Ovary (tissue), 3 donors: ENCODE data around the gene RBM7.

ENCODE experiments used
- EP300 ChIP-seq: sonication (generic); formaldehyde crosslinking; IDR thresholded peaks from one replicate; pipeline ENCODE4 v1.6.1; 2017; ENCODE audit warnings: antibody characterized with exemption
- POLR2A ChIP-seq: fragments of 450-650 bp; IDR thresholded peaks from one replicate; pipeline ENCODE4 v1.6.1; 2017; ENCODE audit warnings: antibody characterized with exemption, mild to moderate bottlenecking, moderate library complexity
- TF ChIP-seq, protein P1 (sequence below), 3 donors: fragments of 450-650 bp in 2 of 3; fragments of 200-600 bp in 1 of 3; IDR thresholded peaks; one replicate each; pipeline versions ENCODE4 v1.5.1 to v1.8.0; 2016 to 2022; ENCODE audit warnings: antibody characterized with exemption in 3 of 3, mild to moderate bottlenecking in 1 of 3
- donor health status: DM: no; HTN: no; CAD: no.

DNA sequence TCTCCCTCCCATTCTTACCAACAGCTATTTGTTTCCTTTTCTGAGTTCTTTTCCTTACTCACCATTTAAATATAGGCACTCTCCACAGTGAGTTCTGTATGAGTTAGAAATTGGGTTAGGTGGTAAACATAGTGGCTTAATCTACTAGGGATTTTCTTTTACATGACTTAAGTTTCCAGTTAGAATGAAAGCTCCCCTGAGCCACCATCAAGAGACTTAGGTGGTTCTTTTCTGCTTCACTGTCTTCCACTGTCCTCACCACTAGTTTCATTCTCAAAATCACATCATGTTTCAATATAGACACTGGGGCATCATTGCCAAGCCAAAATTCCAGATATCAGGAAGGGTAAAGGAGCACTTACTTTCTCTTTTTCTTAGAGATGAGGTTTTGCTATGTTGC, 29.8 kb downstream of the RBM7 start:
- TF ChIP-seq, protein P1, sequence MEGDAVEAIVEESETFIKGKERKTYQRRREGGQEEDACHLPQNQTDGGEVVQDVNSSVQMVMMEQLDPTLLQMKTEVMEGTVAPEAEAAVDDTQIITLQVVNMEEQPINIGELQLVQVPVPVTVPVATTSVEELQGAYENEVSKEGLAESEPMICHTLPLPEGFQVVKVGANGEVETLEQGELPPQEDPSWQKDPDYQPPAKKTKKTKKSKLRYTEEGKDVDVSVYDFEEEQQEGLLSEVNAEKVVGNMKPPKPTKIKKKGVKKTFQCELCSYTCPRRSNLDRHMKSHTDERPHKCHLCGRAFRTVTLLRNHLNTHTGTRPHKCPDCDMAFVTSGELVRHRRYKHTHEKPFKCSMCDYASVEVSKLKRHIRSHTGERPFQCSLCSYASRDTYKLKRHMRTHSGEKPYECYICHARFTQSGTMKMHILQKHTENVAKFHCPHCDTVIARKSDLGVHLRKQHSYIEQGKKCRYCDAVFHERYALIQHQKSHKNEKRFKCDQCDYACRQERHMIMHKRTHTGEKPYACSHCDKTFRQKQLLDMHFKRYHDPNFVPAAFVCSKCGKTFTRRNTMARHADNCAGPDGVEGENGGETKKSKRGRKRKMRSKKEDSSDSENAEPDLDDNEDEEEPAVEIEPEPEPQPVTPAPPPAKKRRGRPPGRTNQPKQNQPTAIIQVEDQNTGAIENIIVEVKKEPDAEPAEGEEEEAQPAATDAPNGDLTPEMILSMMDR (IDR thresholded peaks at IDR 0.05): no peak
- TF ChIP-seq EP300 (no peak), POLR2A (no peak)
